OCI-LY7 (cell line): ENCODE results near the gene TRPC6.

Source experiments
- EZH2phosphoT487 ChIP-seq: fragments of 200-600 bp; sonication (generic); IDR thresholded peaks from 2 replicates; pipeline ENCODE4 v1.6.1; 2018; ENCODE audit warnings: low read depth, borderline replicate concordance, mild to moderate bottlenecking, mixed run types, antibody characterized with exemption, low read length, moderate library complexity, mixed read lengths
- TF ChIP-seq, protein P1 (sequence below): fragments of 200-600 bp; sonication (generic); conservative IDR thresholded peaks from 2 replicates; pipeline ENCODE4 v1.5.1; 2014; ENCODE audit warnings: mild to moderate bottlenecking, antibody characterized with exemption, low read length, moderate library complexity, mixed read lengths

- TF ChIP-seq, protein P1, sequence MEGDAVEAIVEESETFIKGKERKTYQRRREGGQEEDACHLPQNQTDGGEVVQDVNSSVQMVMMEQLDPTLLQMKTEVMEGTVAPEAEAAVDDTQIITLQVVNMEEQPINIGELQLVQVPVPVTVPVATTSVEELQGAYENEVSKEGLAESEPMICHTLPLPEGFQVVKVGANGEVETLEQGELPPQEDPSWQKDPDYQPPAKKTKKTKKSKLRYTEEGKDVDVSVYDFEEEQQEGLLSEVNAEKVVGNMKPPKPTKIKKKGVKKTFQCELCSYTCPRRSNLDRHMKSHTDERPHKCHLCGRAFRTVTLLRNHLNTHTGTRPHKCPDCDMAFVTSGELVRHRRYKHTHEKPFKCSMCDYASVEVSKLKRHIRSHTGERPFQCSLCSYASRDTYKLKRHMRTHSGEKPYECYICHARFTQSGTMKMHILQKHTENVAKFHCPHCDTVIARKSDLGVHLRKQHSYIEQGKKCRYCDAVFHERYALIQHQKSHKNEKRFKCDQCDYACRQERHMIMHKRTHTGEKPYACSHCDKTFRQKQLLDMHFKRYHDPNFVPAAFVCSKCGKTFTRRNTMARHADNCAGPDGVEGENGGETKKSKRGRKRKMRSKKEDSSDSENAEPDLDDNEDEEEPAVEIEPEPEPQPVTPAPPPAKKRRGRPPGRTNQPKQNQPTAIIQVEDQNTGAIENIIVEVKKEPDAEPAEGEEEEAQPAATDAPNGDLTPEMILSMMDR, result no peak
- TF ChIP-seq EZH2phosphoT487, result no peak
Measured at GRCh38 chr11:101446726-101447125, 137.1 kb downstream of the TRPC6 start.
